Iris pigment epithelial cell (primary cell): ENCODE measurements around the gene RPS18.
"Not testable (repeated sequence)": the region's sequence is repeated elsewhere in the genome, so short reads cannot be mapped to it uniquely, and the experiment has no call there.

Source experiments
- DNase-seq: peaks from one replicate; pipeline ENCODE4 v3.0.0-alpha.2; 2011; ENCODE audit warnings: low read depth

The RPS18 gene

GRCh38 chr6:33271468-33272274 lies at the start of gene RPS18, which contains the start of gene VPS52:
Gene RPS18 (plus strand): TSS chr6:33272075. CDS start chr6:33272120, 45 bp downstream.
Gene VPS52 (minus strand): TSS chr6:33271876. CDS start chr6:33271675, 201 bp downstream.
- peak; percentile 99 for DNase-seq

GRCh38 chr6:33226503-33227120 lies 45.3 kb upstream of the RPS18 start:
- DNase-seq = not testable (repeated sequence)

DNA sequence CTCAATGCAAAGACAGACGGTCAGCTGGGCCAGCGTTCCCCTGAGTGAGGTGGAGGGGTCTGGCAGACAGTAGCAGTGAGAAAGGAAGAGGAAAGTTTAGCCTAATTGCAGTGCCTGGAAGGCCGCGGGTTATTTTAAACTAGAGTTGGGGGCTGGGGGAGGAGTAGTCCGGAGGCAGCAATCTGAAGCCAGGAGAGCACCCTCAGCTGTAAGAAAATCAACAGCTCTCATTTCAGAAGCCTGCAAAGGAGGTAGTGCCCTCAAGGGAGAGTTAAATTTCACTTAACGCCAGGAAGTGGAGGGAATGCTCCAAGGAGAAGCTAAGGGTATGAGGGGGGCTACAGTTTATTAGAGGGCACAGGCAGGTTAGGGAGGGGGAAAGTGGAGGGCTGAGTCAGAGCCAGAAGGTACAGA lies 36.6 kb upstream of the RPS18 start:
- no peak for DNase-seq

DNA sequence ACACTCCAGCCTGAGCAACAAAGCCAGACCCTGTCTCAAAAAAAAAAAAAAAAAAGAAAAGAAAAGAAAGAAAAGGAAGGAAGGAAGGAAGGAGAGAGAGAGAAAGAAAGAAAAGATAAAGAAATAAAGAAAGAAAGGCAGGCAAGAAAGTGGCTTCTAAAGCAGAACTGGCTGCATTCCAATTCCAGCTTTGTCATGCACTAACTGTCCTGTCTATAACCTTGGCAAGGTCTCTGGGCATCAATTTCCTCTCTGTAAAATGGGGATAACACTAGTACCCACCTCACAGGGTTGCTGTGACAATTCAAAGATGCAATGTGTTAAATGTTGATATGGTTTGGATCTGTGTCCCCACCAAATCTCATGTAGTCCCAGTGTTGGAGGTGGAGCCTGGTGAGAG lies 35.5 kb upstream of the RPS18 start:
- DNase-seq = no peak

- DNase-seq = no peak
Measured at GRCh38 chr6:33236852-33237251, 35.0 kb upstream of the RPS18 start.

DNA sequence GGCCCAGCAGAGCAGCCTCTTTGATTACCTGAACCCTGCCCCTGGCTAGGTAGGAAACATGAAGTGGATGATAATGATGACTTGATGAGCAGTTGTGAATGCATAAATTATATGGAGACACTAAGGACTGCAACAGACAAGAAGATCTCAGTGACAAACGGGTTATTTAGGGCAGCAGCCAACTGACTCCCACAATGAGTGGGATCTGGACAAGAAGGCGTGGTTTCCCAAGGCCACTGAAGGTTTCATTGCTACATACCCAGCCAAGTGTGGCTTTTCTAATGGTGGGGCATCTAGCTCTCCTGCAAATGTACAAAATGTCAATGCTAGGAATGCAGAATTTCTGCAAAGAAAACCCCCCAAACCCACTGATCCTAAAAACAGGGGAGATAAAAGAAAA lies 34.1 kb upstream of the RPS18 start:
- DNase-seq = no peak

DNA sequence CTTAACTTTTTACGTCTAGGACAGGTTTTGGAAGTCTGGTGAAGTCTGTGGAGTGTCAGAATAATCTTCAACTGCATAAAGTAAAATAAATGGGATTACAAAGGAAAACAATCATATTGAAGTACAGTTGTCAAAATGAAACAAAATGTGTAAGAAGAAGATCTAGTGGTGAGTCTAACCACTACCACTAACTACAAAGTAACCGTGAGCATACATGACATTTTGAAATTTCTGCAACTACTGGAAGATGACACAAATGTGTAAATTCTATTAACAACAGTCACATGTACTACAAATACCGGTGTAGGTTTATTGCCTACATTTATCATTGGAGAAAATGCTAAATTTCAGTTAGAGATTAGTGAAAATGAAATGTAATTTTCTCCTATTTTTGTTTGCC lies 29.9 kb upstream of the RPS18 start:
- no peak for DNase-seq

- DNase-seq = no peak
Measured at GRCh38 chr6:33243476-33243875, 28.4 kb upstream of the RPS18 start.

GRCh38 chr6:33247977-33248642 lies 23.8 kb upstream of the RPS18 start:
- peak; percentile 82 for DNase-seq

DNA sequence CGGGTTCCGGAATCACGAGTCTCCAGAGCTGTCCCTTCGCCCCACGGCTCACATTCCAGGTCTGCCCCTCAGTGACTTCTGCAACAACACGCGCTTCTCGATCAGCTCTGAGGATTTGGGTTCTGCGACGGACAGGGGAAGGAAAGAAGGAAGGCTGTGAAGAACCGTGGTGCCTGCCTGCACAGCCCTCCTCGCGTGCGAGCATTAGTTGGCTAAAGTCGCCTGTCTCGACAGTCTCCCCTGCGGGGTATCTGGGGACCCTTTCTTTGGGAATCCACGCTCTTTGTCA lies 23.3 kb upstream of the RPS18 start:
- DNase-seq = peak; percentile 50

DNA sequence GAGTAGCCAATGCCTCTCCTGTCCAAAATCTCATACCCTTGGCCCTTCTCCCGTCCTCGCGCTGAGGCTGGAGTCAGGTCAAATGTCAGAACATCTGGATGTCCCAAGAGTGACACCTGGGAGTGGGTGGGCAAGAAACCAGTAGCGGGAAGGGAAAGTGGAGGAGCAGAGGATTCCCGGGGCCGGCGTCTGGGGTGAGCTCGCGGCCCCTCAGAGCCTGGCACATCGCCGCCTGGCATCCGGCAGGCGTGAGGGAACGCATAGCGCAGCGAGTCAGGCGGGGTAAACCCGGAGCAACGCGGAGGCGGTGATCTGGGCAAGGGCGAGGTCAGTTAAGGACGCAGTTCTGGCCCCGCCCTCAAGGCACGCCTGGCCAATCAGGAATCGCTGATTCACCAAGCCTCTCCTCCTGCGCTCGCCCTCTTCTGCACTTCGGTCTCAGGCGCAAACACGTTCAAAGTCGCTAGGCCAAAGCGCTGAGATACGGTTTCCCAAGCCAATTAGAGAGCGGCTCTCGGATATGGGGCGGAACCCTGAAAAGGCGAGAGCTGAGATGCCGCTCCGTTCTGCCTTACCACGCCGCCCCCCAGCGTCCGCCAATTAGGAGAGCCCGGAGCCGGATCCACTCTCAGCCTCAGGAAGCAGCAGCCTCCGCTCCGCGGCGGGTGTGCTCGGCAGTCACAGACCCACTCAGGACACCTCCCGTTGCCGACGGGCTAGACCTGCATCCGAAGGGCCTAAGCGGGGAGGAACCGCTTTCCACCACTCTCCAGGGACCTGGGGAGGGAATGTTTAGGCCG lies 22.7 kb upstream of the RPS18 start:
- peak; percentile 100 for DNase-seq

DNA sequence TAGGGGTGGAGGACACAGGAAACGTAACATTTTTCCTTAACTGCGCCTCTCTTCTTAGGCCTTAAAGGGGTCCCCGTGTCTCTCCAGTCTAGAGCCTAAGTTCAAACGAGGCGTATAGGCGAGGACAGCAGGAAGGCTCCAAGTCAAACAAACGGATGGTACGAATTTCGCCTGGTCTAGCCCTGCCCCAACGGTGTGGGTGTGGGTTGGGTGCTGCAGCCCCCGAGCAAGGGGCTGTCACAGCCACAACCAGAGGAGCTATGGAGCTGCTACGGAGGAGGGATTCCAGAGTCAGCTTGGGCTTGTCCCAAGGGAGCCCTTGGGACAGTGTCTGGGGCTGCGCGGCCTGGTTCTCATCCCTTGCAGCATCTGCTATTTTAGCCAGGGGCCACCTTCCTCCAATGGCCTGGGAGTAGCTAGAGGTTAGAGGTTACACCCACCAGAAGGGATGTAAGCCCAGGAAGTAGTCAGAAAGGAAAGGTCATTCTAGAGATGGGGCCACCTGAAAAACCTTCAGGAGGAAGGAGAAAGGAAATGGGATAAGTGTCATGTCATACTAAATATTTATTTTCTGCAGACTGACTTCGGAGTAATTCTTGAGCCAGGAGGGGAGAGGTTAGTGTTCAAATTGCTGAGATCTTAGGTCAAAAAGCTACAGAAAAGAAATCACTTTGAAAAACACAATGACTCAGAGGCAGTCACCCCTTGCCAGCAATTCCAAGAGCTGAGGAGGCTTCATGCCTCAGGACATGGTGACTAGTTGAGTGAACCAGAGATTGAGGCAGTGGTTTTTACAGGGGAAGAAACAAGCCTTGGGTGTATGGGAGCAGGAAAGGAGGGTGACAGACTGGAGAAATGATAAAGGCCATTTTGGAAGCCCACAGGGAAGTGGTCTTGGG lies 21.9 kb upstream of the RPS18 start:
- peak; percentile 91 for DNase-seq

DNA sequence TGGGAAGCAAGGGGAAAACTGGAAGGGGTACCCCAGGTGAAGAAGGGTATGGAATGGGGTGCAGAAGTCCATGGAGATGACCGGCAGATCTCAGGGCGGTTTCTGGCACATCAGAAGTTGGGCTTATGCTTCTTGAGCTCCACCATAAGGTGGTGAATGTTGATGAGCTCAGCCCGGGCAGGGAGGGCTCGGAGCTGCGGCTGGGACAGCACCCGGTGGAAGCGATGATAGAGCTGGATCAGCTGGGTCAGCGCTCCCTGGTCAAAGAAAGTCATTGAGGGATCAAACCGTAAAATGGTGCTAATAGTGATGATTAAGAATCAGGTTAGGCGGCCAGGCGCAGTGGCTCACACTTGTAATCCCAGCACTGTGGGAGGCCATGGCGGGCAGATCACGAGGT lies 21.1 kb upstream of the RPS18 start:
- no peak for DNase-seq

DNA sequence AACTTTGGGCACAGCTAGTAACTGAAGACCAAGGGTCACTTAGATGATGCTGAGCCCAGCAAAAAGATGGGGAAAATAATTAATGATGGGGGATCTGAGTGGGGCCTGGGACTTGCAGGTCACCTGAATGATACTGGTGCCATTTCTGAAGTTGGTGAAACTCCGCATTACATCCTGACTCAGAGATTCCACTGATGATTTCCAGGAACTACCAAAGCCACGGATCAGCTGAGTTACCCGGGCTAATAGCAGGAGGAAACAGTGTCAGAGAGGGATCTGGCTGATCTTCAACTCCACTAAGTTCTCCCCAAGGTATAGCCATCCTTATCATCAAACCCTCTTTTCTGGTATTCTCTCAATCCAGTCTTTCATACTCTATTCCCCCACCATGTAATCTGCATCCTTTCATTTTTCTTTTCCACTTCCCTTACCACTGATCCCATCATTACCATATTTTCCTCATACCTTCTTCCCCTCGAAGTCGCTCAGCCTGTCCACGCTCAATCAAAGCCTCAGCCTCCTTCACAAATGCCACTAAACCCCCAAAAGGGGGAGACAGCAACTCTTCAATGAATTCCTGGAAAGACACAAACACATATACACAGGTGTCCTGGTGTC lies 20.4 kb upstream of the RPS18 start:
- DNase-seq = peak; percentile 41

DNA sequence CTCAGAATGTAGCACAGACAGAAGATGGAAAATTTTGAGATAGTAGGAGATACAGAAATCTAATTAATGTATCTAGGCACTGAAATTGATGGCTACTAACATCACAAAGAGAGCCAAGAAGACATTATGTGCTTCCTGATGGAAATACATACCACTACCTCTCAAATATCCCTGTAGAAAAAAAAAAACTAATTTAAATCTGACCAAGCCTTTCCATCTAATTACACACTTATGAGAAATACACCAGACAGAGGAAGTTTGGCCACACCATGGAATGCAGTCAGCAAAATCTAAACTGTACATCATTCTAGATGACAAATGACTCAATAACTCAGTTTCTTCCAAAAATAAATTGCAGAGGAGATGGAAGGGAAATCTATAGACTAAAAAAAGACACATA lies 19.1 kb upstream of the RPS18 start:
- peak; percentile 37 for DNase-seq

DNA sequence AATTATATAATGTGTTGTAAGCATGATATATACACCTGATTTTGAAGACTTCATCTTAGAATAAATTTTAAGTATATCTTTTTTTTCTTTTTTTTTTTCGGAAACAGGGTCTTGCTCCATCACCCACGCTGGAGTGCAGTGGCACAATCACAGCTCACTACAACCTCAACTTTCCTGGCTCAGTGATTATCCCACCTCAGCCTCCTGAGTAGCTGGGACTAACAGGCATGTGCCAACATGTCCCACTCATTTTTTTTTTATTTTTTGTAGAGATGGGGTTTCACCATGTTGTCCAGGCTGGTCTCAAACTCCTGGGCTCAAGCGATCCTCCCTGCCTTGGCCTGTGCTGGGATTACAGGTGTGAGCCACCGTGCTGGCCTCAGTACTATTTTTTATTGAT lies 17.3 kb upstream of the RPS18 start:
- no peak for DNase-seq

GRCh38 chr6:33259032-33259431 lies 12.8 kb upstream of the RPS18 start:
- no peak for DNase-seq

- not testable (repeated sequence) for DNase-seq
Measured at GRCh38 chr6:33262490-33262889, 9.4 kb upstream of the RPS18 start.

DNA sequence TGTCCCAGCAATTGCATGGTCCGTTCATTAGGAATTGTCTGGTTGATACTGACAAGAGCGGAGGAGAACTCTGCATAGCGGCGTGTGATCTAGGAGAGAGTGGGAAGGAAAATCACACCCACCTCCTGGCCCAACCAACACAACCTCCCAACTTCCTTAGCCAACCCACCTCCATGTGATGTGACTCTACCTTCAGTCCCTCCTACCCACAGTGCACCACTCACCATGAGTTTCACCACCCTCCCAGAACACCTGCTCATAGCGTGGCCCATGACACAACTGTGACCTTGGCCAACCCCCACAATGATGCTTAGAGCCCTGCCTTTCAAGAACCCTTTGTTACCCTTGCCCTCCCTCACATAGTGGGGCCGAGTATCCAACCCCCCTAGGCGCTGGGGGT lies 7.9 kb upstream of the RPS18 start:
- DNase-seq = no peak

GRCh38 chr6:33271117-33271467 lies 783 bp upstream of the RPS18 start:
- no peak for DNase-seq
